ENCODE measurements around the gene ELFN1.

Gene ELFN1

GRCh38 chr7:1757601-1758000, 87.5 kb downstream of the ELFN1 start:
- Histone ChIP-seq H3K27ac (no peak overlapping the region), H3K4me3 (ENCODE audit: low read depth, low read length) (no peak overlapping the region), H2AFZ (no peak overlapping the region), H3K36me3 (ENCODE audit: control insufficient read depth, insufficient read depth, low read length) (no peaks in the 10 kb centered on the region), H3K79me2 (no peaks in the 10 kb centered on the region), H3K9me3 (ENCODE audit: control insufficient read depth, low read length) (no peaks in the 10 kb centered on the region), H3K27me3 (ENCODE audit: control insufficient read depth, insufficient read depth, low read length) (no peaks in the 10 kb centered on the region), H3K9ac (no peak overlapping the region), H3K4me1 (no peaks in the 10 kb centered on the region), H3K4me2 (ENCODE audit: low read length) (no peak overlapping the region)
- TF ChIP-seq CTCF (IDR thresholded peaks at IDR 0.05), result no peak

- no peak overlapping the region for H3K27ac ChIP-seq
- no peaks in the 10 kb centered on the region for H3K79me2 ChIP-seq
- no peak overlapping the region for H2AFZ ChIP-seq
- no peak overlapping the region for H3K9ac ChIP-seq
- H3K4me1 ChIP-seq, result no peaks in the 10 kb centered on the region
- no peak overlapping the region for H3K4me2 ChIP-seq (ENCODE audit: low read length)
- no peaks in the 10 kb centered on the region for H3K9me3 ChIP-seq (ENCODE audit: control insufficient read depth, low read length)
- no peaks in the 10 kb centered on the region for H3K36me3 ChIP-seq (ENCODE audit: control insufficient read depth, insufficient read depth, low read length)
- no peak overlapping the region for H3K4me3 ChIP-seq (ENCODE audit: low read depth, low read length)
- TF ChIP-seq CTCF (IDR thresholded peaks at IDR 0.05), result no peak
- H3K27me3 ChIP-seq (ENCODE audit: control insufficient read depth, insufficient read depth, low read length), result no peaks in the 10 kb centered on the region
These were observed 88.2 kb downstream of the ELFN1 start for GRCh38 chr7:1758028-1758858.

- H3K4me1 ChIP-seq, result no peaks in the 10 kb centered on the region
- H3K4me3 ChIP-seq (ENCODE audit: low read depth, low read length), result no peak overlapping the region
- no peaks in the 10 kb centered on the region for H3K9me3 ChIP-seq (ENCODE audit: control insufficient read depth, low read length)
- TF ChIP-seq CTCF (IDR thresholded peaks at IDR 0.05), result no peak
- no peak overlapping the region for H3K9ac ChIP-seq
- H3K79me2 ChIP-seq, result no peaks in the 10 kb centered on the region
- H2AFZ ChIP-seq, result no peak overlapping the region
- H3K27ac ChIP-seq, result no peak overlapping the region
- no peaks in the 10 kb centered on the region for H3K27me3 ChIP-seq (ENCODE audit: control insufficient read depth, insufficient read depth, low read length)
- no peaks in the 10 kb centered on the region for H3K36me3 ChIP-seq (ENCODE audit: control insufficient read depth, insufficient read depth, low read length)
- no peak overlapping the region for H3K4me2 ChIP-seq (ENCODE audit: low read length)
These were observed 88.9 kb downstream of the ELFN1 start for GRCh38 chr7:1758859-1759521.

GRCh38 chr7:1761097-1761496, 91.0 kb downstream of the ELFN1 start:
- Histone ChIP-seq H3K27me3 (ENCODE audit: control insufficient read depth, insufficient read depth, low read length) (no peaks in the 10 kb centered on the region), H3K9me3 (ENCODE audit: control insufficient read depth, low read length) (no peaks in the 10 kb centered on the region), H3K27ac (no peak overlapping the region), H3K4me2 (ENCODE audit: low read length) (no peak overlapping the region), H3K79me2 (no peaks in the 10 kb centered on the region), H3K9ac (no peak overlapping the region), H2AFZ (no peak overlapping the region), H3K36me3 (ENCODE audit: control insufficient read depth, insufficient read depth, low read length) (no peaks in the 10 kb centered on the region), H3K4me1 (no peaks in the 10 kb centered on the region), H3K4me3 (ENCODE audit: low read depth, low read length) (no peak overlapping the region)
- no peak for TF ChIP-seq CTCF (IDR thresholded peaks at IDR 0.05)
